ENCODE data around the gene GNS. TPM values are rescaled to one million over a fixed set of nuclear protein-coding genes. Genes with fewer than 3 reads are reported as not detected.

The GNS gene
- total and polyA plus RNA-seq, 3 experiments from 2014 or later = 20.7 to 47.5 (median 21.1) TPM

Other genes with a start within 250 kb of the GNS start
- gene RASSF3, start 148.9 kb downstream of the GNS start, total RNA-seq = 10 to 100 TPM; 58.2 to 59.2 TPM
- gene RASSF3, start 148.9 kb downstream of the GNS start, polyA plus RNA-seq = 4.0 TPM
- 1 to 10 TPM; 1.7 TPM for gene TBC1D30, start 65.2 kb upstream of the GNS start, total RNA-seq
- gene TBC1D30, start 65.2 kb upstream of the GNS start, polyA plus RNA-seq = not detected